Measurements from ENCODE around the gene TTBK2. TPM values are rescaled to one million over a fixed set of nuclear protein-coding genes. Genes with fewer than 3 reads are reported as not detected.

TTBK2 gene
- polyA plus RNA-seq, 1 donor from 2014 or later = 15.2 TPM

DNA sequence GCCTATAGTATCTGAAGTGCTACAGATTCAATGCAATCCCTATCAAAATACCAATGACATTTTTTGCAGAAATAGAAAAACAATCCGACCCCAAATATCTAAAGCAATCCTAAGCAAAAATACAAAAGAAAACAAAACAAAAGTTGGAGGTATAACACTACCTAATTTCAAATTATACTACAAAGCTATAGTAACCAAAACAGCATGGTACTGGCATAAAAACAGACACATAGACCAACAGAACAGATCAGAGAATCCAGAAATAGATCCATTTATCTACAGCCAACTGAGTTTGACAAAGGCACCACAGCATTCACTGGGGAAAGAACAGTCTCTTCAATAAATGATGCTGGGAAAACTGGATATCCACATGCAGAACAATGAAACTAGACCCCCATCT, 159.8 kb downstream of the TTBK2 start:
- TF ChIP-seq, protein P1, sequence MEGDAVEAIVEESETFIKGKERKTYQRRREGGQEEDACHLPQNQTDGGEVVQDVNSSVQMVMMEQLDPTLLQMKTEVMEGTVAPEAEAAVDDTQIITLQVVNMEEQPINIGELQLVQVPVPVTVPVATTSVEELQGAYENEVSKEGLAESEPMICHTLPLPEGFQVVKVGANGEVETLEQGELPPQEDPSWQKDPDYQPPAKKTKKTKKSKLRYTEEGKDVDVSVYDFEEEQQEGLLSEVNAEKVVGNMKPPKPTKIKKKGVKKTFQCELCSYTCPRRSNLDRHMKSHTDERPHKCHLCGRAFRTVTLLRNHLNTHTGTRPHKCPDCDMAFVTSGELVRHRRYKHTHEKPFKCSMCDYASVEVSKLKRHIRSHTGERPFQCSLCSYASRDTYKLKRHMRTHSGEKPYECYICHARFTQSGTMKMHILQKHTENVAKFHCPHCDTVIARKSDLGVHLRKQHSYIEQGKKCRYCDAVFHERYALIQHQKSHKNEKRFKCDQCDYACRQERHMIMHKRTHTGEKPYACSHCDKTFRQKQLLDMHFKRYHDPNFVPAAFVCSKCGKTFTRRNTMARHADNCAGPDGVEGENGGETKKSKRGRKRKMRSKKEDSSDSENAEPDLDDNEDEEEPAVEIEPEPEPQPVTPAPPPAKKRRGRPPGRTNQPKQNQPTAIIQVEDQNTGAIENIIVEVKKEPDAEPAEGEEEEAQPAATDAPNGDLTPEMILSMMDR (IDR thresholded peaks at IDR 0.05; ENCODE audit: poor library complexity, severe bottlenecking) = no peak
- TF ChIP-seq POLR2AphosphoS5 (IDR thresholded peaks at IDR 0.05) (no peak), EZH2 (IDR thresholded peaks at IDR 0.05; ENCODE audit: borderline replicate concordance, insufficient read depth, low read length, poor library complexity, severe bottlenecking) (no peak), TAF1 (IDR thresholded peaks at IDR 0.05; ENCODE audit: low read depth) (no peak), RAD21 (conservative IDR thresholded peaks at IDR 0.05) (no peak), EP300 (conservative IDR thresholded peaks at IDR 0.05; ENCODE audit: poor library complexity, severe bottlenecking) (no peak), SMC3 (conservative IDR thresholded peaks at IDR 0.05; ENCODE audit: poor library complexity) (no peak), MXI1 (conservative IDR thresholded peaks at IDR 0.05; ENCODE audit: poor library complexity, severe bottlenecking) (no peak)
- TF ChIP-seq, protein P2, sequence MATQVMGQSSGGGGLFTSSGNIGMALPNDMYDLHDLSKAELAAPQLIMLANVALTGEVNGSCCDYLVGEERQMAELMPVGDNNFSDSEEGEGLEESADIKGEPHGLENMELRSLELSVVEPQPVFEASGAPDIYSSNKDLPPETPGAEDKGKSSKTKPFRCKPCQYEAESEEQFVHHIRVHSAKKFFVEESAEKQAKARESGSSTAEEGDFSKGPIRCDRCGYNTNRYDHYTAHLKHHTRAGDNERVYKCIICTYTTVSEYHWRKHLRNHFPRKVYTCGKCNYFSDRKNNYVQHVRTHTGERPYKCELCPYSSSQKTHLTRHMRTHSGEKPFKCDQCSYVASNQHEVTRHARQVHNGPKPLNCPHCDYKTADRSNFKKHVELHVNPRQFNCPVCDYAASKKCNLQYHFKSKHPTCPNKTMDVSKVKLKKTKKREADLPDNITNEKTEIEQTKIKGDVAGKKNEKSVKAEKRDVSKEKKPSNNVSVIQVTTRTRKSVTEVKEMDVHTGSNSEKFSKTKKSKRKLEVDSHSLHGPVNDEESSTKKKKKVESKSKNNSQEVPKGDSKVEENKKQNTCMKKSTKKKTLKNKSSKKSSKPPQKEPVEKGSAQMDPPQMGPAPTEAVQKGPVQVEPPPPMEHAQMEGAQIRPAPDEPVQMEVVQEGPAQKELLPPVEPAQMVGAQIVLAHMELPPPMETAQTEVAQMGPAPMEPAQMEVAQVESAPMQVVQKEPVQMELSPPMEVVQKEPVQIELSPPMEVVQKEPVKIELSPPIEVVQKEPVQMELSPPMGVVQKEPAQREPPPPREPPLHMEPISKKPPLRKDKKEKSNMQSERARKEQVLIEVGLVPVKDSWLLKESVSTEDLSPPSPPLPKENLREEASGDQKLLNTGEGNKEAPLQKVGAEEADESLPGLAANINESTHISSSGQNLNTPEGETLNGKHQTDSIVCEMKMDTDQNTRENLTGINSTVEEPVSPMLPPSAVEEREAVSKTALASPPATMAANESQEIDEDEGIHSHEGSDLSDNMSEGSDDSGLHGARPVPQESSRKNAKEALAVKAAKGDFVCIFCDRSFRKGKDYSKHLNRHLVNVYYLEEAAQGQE (IDR thresholded peaks at IDR 0.05; ENCODE audit: borderline replicate concordance) = no peak
- Histone ChIP-seq H3K9me2 (ENCODE audit: insufficient read depth, low read length) (no peaks in the 10 kb centered on the region), H2AFZ (ENCODE audit: low read depth, low read length) (no peak overlapping the region), H3K27ac (ENCODE audit: low read length) (no peak overlapping the region), H3K9ac (ENCODE audit: low read length) (no peak overlapping the region), H3K79me2 (replicated peaks; ENCODE audit: insufficient read depth, low read length) (peaks cover 6% of the 10 kb centered on the region), H3K9me3 (ENCODE audit: low read length) (no peaks in the 10 kb centered on the region), H4K20me1 (ENCODE audit: insufficient read depth) (no peaks in the 10 kb centered on the region), H3K27me3 (ENCODE audit: insufficient read depth, low read depth, low read length) (no peaks in the 10 kb centered on the region), H3K36me3 (ENCODE audit: insufficient read depth, low read length) (no peaks in the 10 kb centered on the region), H3K4me2 (ENCODE audit: low read length) (no peak overlapping the region), H3F3A (ENCODE audit: insufficient read depth, low read length, poor library complexity, severe bottlenecking) (no peaks in the 10 kb centered on the region), H3K4me3 (ENCODE audit: low read length) (no peak overlapping the region)

DNA sequence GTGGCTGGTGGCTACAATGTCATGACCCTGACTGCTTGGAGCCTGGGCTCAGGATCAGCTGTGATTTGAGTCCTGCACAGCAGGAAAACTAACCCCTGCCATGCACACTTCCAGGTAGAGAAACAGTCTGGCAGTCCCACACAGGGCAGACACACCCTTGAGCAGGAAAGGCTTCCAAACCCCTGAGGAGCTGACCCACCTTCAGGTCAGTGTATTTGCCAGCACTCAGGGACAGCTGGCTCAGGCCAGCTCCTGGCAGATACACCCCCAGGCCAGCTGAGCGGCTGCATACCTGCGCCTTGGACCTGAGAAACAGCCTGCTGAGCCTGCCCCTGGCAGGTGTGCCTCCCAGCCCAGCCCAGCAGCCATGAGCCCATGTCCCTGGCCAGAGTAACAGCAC, 161.5 kb downstream of the TTBK2 start:
- H3K9me3 ChIP-seq (ENCODE audit: low read length) = no peaks in the 10 kb centered on the region
- H3K4me2 ChIP-seq (ENCODE audit: low read length) = no peak overlapping the region
- H3K79me2 ChIP-seq (replicated peaks; ENCODE audit: insufficient read depth, low read length) = peaks cover 6% of the 10 kb centered on the region
- no peak overlapping the region for H3K4me3 ChIP-seq (ENCODE audit: low read length)
- TF ChIP-seq, protein P1 (IDR thresholded peaks at IDR 0.05; ENCODE audit: poor library complexity, severe bottlenecking) = no peak
- no peak for TF ChIP-seq MXI1 (conservative IDR thresholded peaks at IDR 0.05; ENCODE audit: poor library complexity, severe bottlenecking)
- no peak for TF ChIP-seq SMC3 (conservative IDR thresholded peaks at IDR 0.05; ENCODE audit: poor library complexity)
- TF ChIP-seq TAF1 (IDR thresholded peaks at IDR 0.05; ENCODE audit: low read depth) = no peak
- no peak for TF ChIP-seq RAD21 (conservative IDR thresholded peaks at IDR 0.05)
- TF ChIP-seq, protein P2 (IDR thresholded peaks at IDR 0.05; ENCODE audit: borderline replicate concordance) = no peak
- no peak for TF ChIP-seq POLR2AphosphoS5 (IDR thresholded peaks at IDR 0.05)
- TF ChIP-seq EP300 (conservative IDR thresholded peaks at IDR 0.05; ENCODE audit: poor library complexity, severe bottlenecking) = no peak
- no peak for TF ChIP-seq EZH2 (IDR thresholded peaks at IDR 0.05; ENCODE audit: borderline replicate concordance, insufficient read depth, low read length, poor library complexity, severe bottlenecking)
- no peak overlapping the region for H3K27ac ChIP-seq (ENCODE audit: low read length)
- H3K36me3 ChIP-seq (ENCODE audit: insufficient read depth, low read length) = no peaks in the 10 kb centered on the region
- no peak overlapping the region for H2AFZ ChIP-seq (ENCODE audit: low read depth, low read length)
- H3K27me3 ChIP-seq (ENCODE audit: insufficient read depth, low read depth, low read length) = no peaks in the 10 kb centered on the region
- no peaks in the 10 kb centered on the region for H4K20me1 ChIP-seq (ENCODE audit: insufficient read depth)
- H3K9ac ChIP-seq (ENCODE audit: low read length) = no peak overlapping the region
- no peaks in the 10 kb centered on the region for H3F3A ChIP-seq (ENCODE audit: insufficient read depth, low read length, poor library complexity, severe bottlenecking)
- H3K9me2 ChIP-seq (ENCODE audit: insufficient read depth, low read length) = no peaks in the 10 kb centered on the region
